ENCODE results near the gene SPIN1.

GRCh38 chr9:88362681-88363080, 25.6 kb upstream of the SPIN1 start:
- TF ChIP-seq POLR2A (IDR thresholded peaks at IDR 0.05; ENCODE audit: low read depth, low read length) (no peak), POLR2AphosphoS5 (IDR thresholded peaks at IDR 0.05; ENCODE audit: low read depth, low read length) (no peak)
